D341Med (cell line): ENCODE measurements around the gene SMAD3.

Source experiments
- DNase-seq: peaks from one replicate; pipeline ENCODE4 v3.0.0; 2012; ENCODE audit warnings: low spot score

The SMAD3 gene

DNA sequence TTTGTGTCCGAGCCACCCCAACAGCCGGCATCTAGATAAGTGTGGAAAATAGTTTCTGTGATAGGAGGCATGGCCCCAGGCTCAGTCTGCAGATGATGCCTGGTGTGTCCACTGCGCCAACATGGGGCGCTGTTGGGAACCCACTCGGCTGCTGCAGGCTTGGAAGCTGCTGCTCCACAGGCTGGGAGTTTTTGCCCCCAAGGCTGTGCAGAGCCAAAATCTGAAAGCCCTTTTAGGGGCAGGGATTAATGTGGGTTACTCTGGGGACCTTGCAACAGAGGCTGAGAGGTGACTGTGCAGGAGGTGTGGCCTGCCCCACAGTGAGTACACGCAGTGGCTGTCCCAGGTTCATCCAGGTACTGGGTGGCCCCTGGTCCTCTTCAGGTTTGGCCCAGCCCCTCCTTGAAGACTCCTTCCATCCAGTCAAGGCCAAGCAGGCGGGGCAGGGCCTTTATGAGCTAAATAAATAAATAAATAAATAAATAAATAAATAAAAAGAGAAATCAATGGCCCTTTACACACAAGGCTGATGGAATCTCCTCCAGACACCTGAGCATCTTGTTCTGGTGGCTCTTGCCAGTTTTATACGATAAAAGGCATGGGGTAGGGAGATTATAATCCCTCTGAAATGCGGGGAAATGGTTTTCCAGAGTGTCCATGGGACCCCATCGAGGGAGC is 115.3 kb downstream of the SMAD3 start:
- DNase-seq = no peak

DNA sequence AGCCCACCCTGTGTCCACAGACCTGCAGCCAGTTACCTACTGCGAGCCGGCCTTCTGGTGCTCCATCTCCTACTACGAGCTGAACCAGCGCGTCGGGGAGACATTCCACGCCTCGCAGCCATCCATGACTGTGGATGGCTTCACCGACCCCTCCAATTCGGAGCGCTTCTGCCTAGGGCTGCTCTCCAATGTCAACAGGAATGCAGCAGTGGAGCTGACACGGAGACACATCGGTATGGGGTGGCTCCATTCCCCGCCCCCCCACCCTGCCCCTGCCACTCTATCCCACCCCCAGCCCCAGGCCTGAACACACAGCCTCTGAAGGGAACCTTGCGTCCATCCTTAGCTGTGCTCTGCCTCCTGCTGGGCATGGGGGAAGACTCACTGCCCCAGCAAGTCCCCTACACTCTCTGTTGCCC is 115.8 kb downstream of the SMAD3 start:
- no peak for DNase-seq

DNA sequence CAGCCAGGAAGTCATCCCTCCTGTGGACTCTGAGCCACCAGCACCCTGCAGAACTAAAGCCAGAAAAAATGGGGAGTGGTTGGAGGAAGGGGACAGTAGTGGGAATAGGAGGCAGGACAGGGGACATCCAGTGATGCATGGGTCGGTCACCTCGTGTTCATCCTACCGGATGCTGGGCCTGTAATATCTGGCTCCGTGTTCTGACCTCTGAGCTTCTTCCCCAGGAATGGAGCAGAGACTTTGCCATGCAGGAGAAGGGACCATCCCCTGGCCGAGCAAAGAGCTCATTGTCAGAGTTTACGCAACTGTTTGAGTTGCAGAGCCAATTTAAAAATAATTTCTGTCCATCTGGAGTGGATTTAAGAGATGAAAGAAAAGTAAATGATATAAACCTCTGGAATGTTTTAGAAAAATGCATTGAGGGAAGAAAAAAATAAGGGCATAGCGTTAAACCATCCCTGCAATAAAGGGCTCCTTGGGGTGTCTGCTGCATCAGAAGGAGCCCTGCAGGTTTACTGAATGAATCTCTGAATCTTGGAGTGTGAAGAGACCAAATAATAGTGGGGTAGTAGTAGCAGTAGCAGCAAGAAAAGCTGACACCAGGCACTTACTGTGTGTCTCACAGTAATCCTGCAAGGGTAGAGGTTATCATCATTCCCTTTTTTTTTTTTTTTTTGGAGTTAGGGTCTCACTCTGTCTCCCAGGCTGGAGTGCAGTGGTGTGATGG is 118.2 kb downstream of the SMAD3 start:
- DNase-seq = no peak

DNA sequence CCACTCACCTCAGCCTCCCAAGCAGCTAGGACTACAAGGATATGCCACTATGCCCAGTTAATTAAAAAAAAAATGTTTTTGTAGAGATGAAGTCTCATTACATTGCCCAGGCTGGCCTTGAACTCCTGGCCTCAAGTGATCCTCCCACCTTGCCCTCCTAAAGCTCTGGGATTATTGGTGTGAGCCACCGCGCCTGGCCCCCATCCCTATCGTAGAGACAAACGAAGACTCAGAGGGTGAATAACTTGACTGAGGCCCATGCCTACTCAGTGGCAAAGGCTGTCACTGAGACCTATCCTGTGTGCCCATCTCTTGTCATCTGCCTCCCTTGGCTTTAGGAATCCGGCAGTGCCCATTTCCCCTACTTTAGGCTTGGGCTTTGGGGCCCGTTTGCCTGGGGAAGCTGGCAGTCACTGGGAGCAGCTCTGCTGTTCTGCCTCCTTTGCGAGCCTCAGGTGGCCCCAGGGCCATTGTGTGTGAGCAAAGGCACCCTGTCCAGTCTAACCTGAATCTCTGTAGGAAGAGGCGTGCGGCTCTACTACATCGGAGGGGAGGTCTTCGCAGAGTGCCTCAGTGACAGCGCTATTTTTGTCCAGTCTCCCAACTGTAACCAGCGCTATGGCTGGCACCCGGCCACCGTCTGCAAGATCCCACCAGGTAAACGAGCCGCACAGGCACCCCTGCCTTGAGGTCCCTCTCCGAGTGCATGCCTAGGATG is 119.0 kb downstream of the SMAD3 start:
- peak; percentile 8 for DNase-seq

DNA sequence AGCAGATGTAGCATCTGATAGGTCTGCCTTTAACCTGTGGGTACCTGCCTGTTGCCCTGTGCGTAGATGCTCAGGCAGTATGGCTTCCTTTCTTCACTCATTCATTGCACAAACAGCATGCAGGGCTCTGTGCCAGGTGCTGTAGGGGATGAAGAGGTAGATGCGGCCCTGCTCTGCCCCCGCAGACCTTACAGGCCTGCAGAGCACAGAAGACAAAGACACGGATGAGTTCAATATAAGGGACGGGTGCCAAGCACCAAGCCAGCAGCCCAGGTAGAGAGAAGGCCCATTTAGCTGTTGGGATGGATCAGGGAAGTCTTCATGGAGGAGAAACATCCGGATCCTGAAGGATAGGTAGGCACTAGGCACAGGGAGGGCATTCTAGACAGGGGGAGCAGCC is 119.6 kb downstream of the SMAD3 start:
- no peak for DNase-seq

DNA sequence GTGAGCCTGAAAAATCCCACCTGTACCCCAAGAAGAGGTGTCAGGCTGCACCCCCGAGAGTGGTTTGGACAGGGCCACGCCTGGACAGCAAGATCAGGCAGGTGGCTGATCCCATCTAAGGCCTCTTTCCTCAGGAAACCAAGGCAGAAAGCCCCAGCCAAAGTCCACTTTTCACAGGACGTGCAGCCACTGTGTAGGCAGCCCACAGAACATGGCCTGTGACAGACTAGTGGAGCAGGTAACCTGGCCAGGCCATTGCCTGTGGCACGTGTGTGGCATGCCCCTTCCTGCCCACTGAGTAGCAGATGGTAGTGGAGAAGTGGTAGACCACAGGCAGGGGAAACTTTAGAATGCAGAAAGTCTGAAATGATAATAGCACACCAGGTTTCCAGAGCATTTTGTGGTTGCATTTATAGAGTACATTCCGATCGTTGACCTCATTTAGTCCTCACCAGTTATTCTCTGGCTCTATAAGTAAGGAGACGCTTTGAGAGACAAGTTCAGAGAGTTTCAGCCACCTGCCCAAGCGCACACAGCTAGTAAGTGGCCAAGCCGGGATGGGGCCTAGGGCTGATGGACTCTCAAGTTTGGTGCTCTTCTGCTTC is 120.3 kb downstream of the SMAD3 start:
- peak; percentile 9 for DNase-seq

DNA sequence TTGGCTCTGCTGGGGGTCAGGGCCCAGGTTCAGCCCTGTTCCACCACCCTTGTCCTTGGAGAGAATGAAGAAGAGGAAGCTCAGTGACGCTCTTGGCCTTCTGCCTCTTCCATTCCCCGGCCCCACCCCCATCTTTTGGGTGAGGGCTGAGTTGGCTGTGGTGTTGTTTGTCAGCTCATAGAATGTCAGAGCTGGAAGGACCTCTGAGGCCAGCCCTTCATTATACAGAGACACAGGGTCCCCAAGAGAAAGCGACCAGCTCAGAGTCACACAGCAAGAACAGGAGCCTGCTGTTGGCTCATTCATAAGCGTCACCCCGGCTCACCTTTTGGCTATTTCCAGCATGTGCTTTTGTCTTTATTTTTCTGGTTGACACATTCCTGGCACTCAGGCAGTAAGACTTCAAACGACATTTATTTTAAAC is 120.8 kb downstream of the SMAD3 start:
- no peak for DNase-seq

DNA sequence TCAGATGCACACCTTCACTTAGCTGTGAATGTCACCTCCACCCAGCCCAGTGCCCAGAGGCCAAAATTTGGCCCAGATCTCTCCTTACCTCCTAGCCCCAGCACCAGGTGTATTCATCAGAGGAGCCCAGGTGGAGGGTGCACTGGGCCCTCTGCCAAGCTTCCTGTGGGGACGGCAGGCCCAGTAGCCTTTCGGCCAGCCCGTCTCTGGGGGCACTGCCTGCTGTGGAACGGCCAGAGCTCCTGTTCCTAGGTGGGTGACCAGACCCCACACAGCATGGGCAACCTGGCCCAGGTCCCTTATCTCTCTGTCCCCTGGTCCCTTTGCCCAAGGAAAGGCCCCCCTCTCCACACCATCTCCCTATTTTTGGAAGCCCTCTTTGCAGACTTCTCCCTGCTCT is 121.3 kb downstream of the SMAD3 start:
- DNase-seq = peak; percentile 12

DNA sequence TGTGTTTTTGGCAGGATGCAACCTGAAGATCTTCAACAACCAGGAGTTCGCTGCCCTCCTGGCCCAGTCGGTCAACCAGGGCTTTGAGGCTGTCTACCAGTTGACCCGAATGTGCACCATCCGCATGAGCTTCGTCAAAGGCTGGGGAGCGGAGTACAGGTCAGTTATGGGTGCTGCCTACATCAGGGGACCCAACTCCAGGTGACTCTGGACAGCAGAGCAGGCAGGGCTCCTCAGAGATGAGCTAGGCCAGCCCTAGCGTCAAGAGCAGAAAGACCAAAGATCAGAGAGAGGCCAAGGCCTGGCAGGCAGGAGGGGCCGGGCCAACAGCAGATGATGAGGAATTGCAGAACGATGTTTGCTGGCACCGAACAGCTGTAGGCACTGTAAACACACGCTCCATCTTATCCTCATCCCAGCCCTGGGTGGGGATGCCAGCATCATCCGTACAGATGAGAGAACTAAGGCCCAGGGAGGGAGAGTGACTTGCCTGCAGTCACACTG is 122.0 kb downstream of the SMAD3 start:
- peak; percentile 13 for DNase-seq

DNA sequence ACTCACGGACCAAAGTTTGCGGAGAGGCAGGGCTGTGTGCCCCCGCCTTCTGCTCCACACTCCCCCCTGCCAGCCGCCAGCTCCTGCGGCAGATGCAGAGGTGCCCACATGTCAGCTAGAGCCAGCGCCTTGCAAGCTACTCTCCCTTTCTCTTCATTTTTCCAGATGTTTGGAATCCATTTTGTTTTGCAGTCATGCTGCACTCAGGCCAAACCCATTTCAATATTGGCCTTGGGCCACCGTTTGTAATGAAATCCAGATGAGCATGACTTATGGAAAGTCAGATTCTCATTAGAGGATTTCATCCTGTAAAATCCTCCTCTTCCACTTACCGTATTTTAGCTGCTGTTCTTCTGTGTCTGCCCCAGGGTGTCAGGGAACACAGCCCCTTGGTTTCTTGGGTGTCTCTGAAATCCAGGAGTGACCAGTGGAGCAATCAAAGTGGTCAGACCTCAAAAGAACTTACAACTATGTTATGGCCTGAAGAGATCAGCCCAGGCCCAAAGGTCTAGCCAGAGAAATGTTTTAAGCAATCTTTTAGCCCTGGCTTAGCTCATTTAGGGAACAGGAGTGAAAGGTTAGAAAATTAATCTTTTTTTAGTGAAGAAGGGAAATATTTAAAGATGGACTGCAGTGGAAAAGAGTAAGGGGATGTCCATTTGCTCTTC is 123.3 kb downstream of the SMAD3 start:
- peak; percentile 14 for DNase-seq

DNA sequence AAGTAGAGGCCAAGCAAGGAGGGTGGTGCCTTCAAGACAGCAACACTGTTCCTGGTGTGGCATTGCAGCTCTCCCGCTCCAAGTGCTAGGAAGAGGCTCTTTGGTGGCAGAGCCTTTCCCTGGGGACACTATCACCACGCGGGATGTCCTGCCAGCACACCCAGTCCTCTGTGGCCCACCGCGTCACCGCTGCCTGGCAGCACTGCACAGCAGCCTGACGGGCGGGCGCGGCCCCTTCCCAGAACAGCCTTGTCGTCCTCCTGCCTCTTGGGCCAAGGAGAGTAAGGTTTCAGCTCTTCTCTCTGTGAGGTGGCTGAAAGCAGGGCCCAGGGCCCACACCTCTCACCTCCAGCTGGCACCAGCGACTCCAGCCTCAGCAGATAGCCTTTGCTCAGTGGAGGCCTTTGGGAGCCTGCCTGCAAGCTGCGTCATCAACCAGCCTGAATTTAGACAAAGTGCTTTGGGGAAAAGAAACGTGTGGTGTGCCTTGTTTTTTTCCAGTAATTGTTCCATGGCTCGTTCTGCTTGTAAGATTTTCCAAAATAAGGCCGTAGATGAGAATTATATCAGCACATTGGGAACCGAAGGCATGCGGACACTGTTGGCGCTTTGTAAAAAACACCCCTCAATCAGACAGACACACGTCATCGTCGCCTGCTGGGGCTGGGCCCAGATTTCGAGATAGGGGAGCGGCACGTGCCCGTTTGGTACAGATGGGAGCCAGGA is 124.1 kb downstream of the SMAD3 start:
- peak; percentile 22 for DNase-seq

DNA sequence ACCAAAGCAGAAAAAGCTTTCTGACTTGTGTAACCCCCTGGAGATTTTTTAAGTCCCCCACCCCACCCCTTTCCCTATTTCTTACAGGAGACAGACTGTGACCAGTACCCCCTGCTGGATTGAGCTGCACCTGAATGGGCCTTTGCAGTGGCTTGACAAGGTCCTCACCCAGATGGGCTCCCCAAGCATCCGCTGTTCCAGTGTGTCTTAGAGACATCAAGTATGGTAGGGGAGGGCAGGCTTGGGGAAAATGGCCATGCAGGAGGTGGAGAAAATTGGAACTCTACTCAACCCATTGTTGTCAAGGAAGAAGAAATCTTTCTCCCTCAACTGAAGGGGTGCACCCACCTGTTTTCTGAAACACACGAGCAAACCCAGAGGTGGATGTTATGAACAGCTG is 124.9 kb downstream of the SMAD3 start:
- no peak for DNase-seq

DNA sequence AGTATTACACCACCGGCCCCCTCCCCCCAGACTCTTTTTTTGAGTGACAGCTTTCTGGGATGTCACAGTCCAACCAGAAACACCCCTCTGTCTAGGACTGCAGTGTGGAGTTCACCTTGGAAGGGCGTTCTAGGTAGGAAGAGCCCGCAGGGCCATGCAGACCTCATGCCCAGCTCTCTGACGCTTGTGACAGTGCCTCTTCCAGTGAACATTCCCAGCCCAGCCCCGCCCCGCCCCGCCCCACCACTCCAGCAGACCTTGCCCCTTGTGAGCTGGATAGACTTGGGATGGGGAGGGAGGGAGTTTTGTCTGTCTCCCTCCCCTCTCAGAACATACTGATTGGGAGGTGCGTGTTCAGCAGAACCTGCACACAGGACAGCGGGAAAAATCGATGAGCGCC is 125.4 kb downstream of the SMAD3 start:
- DNase-seq = peak; percentile 21

DNA sequence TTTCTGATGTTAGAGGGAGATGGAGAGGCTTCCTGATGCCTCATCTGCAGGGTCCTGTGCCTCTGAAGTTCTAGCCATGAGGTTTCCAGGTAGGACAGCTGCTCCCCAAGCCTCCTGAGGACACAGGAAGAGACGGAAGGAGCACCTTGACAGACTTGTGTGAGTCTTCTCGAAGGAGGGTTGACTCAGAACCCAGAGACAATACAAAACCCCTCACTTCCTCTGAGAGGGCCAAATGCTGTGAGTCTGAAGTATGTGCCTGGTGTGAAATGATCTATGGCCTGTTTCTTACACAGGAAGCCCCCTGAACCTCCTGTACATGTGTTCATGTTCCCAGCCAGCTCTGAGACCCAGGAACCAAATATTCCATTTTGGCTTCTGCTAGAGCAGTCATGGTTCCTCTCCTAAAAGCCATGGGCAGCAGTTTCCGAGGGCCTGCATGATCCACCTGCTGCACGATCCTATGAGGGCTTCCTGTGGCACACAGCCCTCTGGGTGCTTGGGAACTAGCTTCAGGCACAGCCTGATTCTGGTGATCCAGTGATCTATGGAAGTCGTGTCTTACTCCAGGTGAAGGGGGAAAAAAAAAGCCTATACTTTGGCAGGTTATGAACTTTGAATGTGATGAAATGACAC is 126.9 kb downstream of the SMAD3 start:
- peak; percentile 8 for DNase-seq

DNA sequence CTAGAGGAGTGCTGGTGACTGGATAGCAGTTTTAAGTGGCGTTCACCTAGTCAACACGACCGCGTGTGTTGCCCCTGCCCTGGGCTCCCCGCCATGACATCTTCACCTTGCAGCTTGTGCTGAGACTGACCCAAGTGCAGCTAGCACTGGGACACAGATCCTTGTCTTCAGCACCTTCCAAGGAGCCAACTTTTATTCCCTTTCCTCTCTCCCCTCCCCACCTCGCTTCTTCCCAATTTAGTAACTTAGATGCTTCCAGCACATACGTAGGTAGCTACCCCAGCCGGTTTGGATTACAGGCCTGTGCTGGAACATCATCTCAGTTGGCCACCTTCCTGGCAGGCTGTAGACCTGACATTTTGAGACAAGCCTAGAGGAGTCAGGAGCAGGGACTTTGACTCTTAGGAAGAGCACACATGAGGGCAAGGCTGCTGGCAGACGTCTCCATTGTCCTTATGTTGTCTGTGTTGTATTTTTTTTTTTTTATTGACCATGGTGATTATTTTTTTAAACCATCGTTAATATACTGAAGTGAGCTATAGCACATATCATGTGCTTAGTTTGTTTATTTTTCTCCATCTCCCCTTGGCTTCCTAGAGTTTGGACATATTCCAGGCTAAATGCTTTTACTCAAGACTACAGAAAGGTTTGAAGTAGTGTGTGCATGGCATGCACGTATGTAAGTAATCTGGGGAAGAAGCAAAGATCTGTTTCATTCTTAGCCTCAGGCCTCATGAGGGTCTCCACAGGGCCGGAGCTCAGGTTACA is 128.0 kb downstream of the SMAD3 start:
- DNase-seq = no peak

DNA sequence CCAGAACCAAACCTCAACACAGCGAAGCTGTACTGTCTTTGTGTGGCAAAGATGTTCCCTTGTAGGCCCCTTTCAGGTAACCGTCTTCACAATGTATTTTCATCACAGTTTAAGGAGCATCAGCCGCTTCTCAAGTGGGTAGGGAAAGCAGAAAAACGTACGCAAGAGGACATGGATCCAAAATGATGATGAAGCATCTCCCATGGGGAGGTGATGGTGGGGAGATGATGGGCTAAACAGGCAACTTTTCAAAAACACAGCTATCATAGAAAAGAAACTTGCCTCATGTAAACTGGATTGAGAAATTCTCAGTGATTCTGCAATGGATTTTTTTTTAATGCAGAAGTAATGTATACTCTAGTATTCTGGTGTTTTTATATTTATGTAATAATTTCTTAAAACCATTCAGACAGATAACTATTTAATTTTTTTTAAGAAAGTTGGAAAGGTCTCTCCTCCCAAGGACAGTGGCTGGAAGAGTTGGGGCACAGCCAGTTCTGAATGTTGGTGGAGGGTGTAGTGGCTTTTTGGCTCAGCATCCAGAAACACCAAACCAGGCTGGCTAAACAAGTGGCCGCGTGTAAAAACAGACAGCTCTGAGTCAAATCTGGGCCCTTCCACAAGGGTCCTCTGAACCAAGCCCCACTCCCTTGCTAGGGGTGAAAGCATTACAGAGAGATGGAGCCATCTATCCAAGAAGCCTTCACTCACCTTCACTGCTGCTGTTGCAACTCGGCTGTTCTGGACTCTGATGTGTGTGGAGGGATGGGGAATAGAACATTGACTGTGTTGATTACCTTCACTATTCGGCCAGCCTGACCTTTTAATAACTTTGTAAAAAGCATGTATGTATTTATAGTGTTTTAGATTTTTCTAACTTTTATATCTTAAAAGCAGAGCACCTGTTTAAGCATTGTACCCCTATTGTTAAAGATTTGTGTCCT is 129.0 kb downstream of the SMAD3 start:
- DNase-seq = no peak

DNA sequence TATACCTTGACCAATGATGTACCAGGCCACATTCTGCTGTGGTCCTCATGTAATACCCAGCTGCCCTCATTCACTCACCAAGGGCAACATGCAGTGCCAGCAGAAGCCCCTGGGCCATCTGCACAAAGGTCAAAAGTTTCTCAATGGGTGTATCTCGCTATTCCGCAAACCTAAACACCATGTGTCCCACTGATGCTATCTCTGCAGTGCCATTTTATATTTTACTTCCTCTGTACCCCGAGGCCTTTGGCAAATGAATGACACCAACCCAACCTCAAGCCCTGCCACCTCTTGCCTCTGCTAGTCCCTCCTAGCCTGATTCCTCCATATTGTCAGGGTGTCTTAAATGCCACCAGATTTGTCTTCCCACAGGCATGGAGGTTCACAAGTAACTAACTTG is 129.9 kb downstream of the SMAD3 start:
- no peak for DNase-seq

DNA sequence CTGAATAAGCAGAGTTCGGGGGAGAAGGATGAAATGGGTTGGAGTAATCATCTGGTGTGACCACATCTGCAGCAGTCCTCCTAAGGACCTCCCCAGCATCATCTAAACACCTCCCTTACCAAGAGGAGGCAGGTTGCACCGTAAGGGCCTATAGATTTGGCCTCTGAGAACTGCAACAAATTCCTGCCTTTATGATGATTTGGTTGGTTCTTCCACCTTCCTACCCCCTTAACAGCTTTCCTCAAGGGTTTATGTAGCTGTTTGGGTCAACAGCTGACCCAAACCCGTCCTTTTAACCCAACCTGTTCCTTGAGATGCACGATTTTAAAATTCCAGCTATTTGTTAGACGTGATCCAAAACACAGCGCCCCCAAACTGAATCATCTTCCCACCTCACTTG is 130.8 kb downstream of the SMAD3 start:
- no peak for DNase-seq
